HG03045 (cell line): ENCODE data around the gene DTWD1.
"Not testable (repeated sequence)": the region's sequence is repeated elsewhere in the genome, so short reads cannot be mapped to it uniquely, and the experiment has no call there.

Source experiments
- ATAC-seq: cut with Tn5 transposase; IDR thresholded peaks from one replicate; pipeline ENCODE4 v1.9.1; 2021; ENCODE audit warnings: mild to moderate bottlenecking, moderate library complexity; ENCODE audit not compliant: unreplicated experiment

DTWD1 gene

DNA sequence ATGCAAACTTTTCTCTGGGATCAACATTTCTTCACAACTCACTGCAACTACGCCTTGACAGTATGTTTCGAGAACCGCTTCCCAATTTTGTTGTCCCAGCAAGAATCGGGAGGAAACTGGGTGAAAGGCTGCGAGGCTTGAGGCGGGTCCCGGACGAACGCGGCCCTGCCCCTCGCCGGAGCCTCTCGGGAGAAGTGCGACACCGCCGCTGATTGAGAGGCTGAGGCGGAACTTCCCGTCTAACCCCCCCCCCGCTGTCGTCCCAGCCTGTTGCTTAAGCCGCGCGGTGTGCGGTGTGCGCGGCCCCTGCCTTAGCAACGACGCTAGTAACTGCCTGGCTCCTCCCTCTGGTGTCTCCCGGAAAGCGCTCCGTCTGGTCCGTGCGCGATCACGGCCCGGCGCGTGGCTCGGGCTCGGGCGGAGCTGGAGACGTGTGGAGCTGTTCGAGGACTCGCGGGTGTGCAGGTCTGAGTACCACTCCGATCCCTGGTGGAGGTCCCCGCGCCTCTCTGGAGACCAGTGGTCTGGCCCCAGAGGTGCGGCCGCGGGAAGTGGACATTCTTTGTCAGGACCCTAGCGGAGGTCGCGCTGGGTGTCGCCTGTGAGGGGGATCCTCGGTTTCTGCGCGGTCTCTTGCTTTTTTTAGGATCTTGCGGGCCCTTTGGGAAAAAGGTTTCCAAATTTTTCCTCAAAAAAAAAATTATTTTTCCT, at the start of gene DTWD1, which contains the start of gene FAM227B:
DTWD1 (plus strand) TSS at position 391 of the 711 bp plus-strand sequence. CDS start 4,120 bp downstream, outside the sequence.
FAM227B (minus strand) TSS at position 161 of the 711 bp plus-strand sequence. CDS start 5,647 bp downstream, outside the sequence.
- ATAC-seq, result peak; percentile 99

GRCh38 chr15:49573421-49573820, 47.4 kb upstream of the DTWD1 start:
- no peak for ATAC-seq

- peak; percentile 65 for ATAC-seq
Observed at GRCh38 chr15:49589030-49589429, 31.8 kb upstream of the DTWD1 start.

GRCh38 chr15:49592829-49593316, 28.0 kb upstream of the DTWD1 start:
- not testable (repeated sequence) for ATAC-seq

GRCh38 chr15:49604625-49605409, 16.0 kb upstream of the DTWD1 start:
- no peak for ATAC-seq

DNA sequence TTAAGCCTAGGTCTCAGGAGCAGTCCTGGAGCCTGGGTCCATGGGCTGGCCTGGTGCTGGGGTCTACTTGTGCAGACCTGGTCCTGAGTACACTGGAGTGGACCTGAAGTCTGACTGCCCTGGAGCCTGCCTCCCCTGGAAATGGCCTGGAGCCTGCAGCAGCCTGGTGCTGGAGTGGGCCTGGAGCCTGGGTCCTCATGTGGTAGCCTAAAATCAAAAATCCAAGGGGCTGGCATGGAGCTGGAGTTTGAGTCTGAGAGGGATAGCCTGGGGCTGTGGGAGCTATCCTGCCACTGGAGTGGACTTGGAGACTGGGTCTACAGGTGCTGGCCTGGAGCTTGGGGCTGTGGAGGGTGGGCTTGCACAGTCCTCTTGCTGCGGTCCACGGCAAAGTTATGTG, 15.3 kb upstream of the DTWD1 start:
- ATAC-seq, result no peak

DNA sequence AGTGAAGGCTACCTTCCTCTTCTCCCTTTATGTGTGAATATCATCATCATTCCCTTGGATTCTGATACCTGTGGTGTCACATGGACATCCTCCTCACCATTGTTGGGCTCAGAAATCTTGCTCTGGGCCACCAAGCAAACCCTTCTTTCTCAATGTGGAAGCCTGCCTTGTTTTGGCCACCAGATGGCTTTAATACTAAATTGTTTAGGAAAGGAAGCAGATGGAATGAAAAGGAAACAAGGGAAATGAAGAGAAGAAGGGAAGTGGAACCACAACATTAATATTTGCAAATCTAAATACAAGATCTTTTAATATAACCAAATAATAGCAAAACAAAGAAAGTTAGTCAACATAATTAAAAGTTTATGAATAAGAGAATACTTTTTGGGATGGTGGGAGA, 14.3 kb upstream of the DTWD1 start:
- no peak for ATAC-seq

DNA sequence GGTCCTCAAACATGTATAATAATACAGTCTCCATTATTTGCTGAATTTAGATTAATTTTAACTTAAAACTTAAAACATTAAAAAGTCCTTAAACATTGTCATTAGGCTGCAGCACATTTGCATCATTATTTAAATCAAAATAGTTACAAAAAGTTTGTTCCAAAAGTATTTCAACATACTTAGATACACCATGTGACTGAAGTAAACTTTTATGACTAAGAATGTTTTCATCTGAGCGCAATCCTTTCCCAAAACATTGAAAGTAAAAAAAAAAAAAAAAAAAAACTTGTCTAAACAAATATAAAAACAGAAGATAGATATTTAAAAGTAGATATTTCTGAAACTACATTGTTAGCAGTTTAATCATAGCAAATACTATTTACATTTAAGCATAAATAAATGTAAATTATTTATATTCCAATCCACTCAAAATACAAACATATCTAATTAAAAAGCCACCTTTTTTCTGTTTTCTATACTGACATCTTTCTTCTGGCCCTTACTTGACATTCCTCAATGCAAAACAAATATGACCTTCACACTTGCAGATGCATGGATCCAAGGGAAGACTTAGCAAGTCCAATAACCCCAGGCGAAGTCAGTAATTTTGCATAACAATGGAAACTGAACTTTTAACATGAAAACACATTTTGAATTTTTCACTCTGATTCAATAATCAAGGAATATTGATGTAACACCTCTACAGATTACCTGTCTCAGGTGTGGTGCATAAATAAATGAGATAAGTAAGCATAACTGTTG, 10.5 kb upstream of the DTWD1 start:
- ATAC-seq, result no peak

GRCh38 chr15:49612240-49612639, 8.6 kb upstream of the DTWD1 start:
- ATAC-seq, result not testable (repeated sequence)

DNA sequence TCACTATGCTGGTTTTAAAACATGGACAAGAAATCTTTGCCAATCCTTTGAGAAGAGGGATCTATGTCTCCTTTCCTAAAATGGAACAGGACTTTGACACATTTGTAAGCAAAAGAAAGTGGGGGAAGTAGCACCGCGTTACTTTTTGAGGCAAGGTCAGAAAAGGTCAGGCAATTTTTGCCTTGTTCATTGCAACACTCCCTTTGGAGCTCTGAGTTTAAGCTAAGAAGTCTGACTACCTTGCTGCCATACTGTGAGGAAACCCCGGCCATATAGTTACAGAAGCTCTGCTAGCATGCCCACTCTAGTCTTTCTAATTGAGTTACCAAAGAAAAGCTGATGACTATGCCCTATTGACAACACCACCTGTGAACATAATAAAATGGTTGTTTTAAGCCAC, 1.6 kb upstream of the DTWD1 start:
- no peak for ATAC-seq

DNA sequence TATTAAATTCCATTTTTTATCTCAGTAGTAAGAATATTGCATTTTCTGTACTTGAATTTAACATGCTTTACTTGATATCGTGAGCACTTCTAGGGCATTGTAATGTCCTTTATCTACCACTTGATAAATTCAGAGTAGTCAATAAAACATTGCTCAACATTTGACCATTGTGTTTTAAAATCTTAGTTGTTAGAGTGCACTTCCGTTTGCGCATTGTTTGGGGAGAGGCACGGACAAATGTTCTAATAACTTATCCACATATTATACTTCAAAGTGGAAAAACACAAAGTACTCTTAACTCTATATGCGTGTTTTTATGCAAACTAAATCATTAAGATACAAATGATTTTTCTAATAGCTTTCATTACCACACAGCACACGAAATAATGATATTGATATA, 649 bp upstream of the DTWD1 start:
- no peak for ATAC-seq

- no peak for ATAC-seq
Observed at GRCh38 chr15:49621401-49621811, 558 bp downstream of the DTWD1 start.

- ATAC-seq, result no peak
Observed at GRCh38 chr15:49621887-49622286, 1.0 kb downstream of the DTWD1 start.

GRCh38 chr15:49622561-49622960, 1.7 kb downstream of the DTWD1 start:
- ATAC-seq, result no peak

DNA sequence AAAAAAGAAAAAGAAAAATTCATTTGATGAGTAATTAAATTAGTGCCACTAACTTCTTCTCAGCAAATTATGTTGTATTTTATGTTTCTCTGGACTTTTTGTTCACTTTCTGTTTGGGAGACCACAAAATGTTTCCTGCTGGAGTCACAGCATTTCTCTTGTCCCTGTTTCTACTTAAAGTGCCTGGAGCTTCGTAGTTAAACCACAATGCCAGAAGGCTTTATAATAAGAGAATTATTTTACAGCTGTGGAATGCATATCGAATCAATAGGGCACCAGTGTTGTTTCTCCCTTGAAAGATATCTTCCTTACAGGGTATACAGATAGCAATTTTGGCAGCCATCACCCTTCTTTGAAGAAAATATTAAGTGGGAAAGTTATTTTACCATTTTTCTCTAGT, 3.2 kb downstream of the DTWD1 start:
- ATAC-seq, result no peak

DNA sequence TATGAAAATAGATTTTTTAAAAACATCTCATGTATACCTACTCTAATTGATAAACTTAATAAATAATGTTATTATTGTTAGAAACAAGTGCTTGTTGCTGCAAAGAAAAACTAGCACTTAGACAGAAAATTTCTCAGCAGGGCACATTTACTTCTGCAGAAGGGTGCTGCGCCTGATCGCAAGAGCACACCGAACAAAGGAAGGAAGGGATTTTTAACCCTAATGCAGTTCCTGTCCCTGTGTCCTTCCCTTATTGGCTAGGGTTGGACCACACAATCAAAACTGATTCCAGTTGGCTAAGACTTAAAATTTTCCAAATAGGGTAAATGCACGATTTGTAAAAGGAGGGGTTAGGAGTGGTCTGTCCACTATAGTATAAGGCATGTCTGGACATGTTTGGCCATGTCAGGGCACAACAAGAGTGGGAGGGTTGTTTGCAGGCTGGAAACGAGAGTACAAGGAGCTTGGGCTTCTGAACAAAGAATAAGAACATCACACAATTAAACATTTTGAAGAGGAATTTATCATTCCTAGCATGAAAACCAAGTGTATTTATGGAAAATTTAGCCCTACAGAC, 4.7 kb downstream of the DTWD1 start:
- no peak for ATAC-seq

GRCh38 chr15:49627407-49627877, 6.6 kb downstream of the DTWD1 start:
- no peak for ATAC-seq

DNA sequence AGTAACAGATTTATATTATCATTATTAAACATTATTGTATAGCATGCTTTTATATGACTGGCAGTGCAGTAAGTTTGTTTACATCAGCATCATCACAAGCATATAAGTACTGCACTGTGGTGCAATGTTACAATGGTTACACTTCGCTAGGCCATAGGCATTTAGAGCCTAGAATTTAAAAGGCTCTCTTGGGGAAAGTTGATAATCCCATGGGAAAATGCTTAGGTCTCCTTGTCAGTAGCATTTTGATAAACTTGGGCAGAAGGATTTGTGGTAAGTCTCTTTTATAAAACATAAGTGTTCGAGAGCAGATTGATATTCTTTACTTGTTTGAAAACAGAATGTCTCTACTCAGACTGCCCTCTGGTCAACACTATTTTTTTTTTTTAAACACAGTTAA, 7.5 kb downstream of the DTWD1 start:
- no peak for ATAC-seq

GRCh38 chr15:49637857-49638256, 17.0 kb downstream of the DTWD1 start:
- no peak for ATAC-seq

DNA sequence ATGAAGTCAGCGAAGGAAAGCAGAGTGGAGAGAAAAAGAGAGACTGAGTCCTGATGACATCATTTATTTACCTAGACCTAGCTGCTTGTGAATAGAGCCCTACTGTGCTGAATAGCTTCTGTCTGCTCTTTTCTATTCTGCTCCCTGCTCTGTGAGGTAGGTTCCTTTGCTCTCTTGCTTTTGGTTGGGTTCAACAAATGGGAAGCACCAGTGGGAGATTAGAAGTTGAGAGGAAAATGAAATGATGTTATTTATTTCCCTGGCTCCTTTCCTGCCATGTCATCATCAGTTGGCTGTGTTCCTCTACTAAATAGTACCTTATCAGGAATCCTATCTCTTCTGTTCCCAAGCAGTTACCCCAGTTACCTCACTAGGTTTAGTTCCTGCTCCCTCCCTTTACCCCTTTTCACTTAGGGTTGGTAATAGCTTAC, 23.5 kb downstream of the DTWD1 start:
- no peak for ATAC-seq

DNA sequence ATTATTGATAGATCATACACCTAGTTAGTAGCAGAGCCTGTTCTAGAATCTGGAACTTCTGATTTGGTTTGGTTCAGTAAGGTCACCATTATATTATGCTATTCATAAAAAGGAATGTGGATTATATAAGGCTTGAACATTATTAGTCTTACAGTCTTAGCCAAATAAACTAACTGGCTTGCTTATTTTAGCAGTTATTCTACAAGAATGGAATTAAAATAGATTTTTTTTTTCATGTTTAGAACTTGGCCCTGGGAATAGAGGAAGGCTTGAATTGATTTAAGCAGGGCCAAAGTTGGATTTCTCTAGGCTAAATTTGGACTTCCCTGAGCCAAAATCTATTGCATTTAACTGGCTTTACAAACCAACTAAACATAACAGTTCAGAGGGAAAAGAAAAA, 24.4 kb downstream of the DTWD1 start:
- no peak for ATAC-seq
